PC-3 (cell line): ENCODE data around the gene CCDC71L. TPM values are rescaled to one million over a fixed set of nuclear protein-coding genes. Genes with fewer than 3 reads are reported as not detected.
A peak's percentile ranks its signal among the peaks of the same experiment; 100 is the strongest.

Experiments used
- ATAC-seq: fragments of 200-7000 bp; cut with Tn5 transposase; 2 replicates; pipeline ENCODE4 v1.9.1; 2020; ENCODE audit warnings: mild to moderate bottlenecking, moderate library complexity
- BruUV-seq: library from RNA; stranded (reverse); fragments of 400-500 nt; replicated peaks from 2 replicates; lab custom pipeline; 2021; lab: Mats Ljungman, UMichigan
- CTCF ChIA-PET: fragments of 300-600 bp; sonication (Branson Sonifier 250); formaldehyde crosslinking; loops from one replicate; lab custom pipeline; 2022; ENCODE audit warnings: antibody characterized with exemption; lab: Charles Lee
- POLR2A ChIA-PET: fragments of 300-600 bp; sonication (Branson Sonifier 250); formaldehyde crosslinking; loops from one replicate; lab custom pipeline; 2022; ENCODE audit warnings: antibody characterized with exemption; ENCODE audit not compliant: unreplicated experiment; lab: Charles Lee
- DNase-seq: peaks from one replicate; pipeline ENCODE4 v3.0.0-alpha.2; 2015
- H2AFZ ChIP-seq: fragments of 300-600 bp; sonication (generic); 2 replicates; pipeline ENCODE4 v1.6.0; 2016; ENCODE audit warnings: antibody characterized with exemption, low read length
- H3F3A ChIP-seq: fragments of 300-600 bp; sonication (generic); one replicate; pipeline ENCODE4 v1.6.0; 2017; ENCODE audit warnings: antibody characterized with exemption, low read length, control low read depth, mild to moderate bottlenecking; ENCODE audit not compliant: unreplicated experiment
- H3K27ac ChIP-seq: fragments of 300-600 bp; sonication (generic); 2 replicates; pipeline ENCODE4 v1.5.1; 2016; ENCODE audit warnings: mild to moderate bottlenecking, low read length
- H3K27me3 ChIP-seq: fragments of 300-600 bp; sonication (generic); 2 replicates; pipeline ENCODE4 v1.6.1; 2016; ENCODE audit warnings: low read length, mixed read lengths
- H3K36me3 ChIP-seq: fragments of 300-600 bp; sonication (generic); 2 replicates; pipeline ENCODE4 v1.6.1; 2016; ENCODE audit warnings: low read depth, mixed run types, low read length, mixed read lengths
- H3K4me1 ChIP-seq: fragments of 300-600 bp; sonication (generic); 2 replicates; pipeline ENCODE4 v1.5.1; 2016; ENCODE audit warnings: low read length; ENCODE audit not compliant: insufficient read depth
- H3K4me2 ChIP-seq: fragments of 300-600 bp; sonication (generic); 2 replicates; pipeline ENCODE4 v1.6.0; 2016; ENCODE audit warnings: low read length
- H3K4me3 ChIP-seq: fragments of 300-600 bp; sonication (generic); 2 replicates; pipeline ENCODE4 v1.5.1; 2016; ENCODE audit warnings: mild to moderate bottlenecking, low read length, mixed read lengths
- H3K79me2 ChIP-seq: fragments of 300-600 bp; sonication (generic); 2 replicates; pipeline ENCODE4 v1.6.1; 2017; ENCODE audit warnings: low read length, mixed read lengths
- H3K9ac ChIP-seq: fragments of 300-600 bp; sonication (generic); 2 replicates; pipeline ENCODE4 v1.6.0; 2016; ENCODE audit warnings: mild to moderate bottlenecking, low read length
- H3K9me2 ChIP-seq: fragments of 300-600 bp; sonication (generic); replicated peaks from 2 replicates; pipeline ENCODE4 v1.6.1; 2016; ENCODE audit warnings: mixed run types, low read length, mixed read lengths
- H3K9me3 ChIP-seq: fragments of 300-600 bp; sonication (generic); 2 replicates; pipeline ENCODE4 v1.6.1; 2016; ENCODE audit warnings: low read length, mixed read lengths
- H4K20me1 ChIP-seq: fragments of 300-600 bp; sonication (generic); 2 replicates; pipeline ENCODE4 v1.6.1; 2016; ENCODE audit warnings: low read length, mixed read lengths
- CTCF ChIP-seq: fragments of 300-600 bp; sonication (generic); conservative IDR thresholded peaks from 2 replicates; pipeline ENCODE4 v1.5.1; 2017; ENCODE audit warnings: antibody characterized with exemption, low read depth, mild to moderate bottlenecking, low read length
- EZH2 ChIP-seq: fragments of 300-600 bp; sonication (generic); IDR thresholded peaks from one replicate; pipeline ENCODE4 v1.6.1; 2017; ENCODE audit warnings: antibody characterized with exemption, mild to moderate bottlenecking, low read length; ENCODE audit not compliant: unreplicated experiment
- EZH2phosphoT487 ChIP-seq: fragments of 300-600 bp; sonication (generic); IDR thresholded peaks from 2 replicates; pipeline ENCODE4 v1.6.1; 2018; ENCODE audit warnings: mild to moderate bottlenecking, antibody characterized with exemption, low read length, borderline replicate concordance
- intact Hi-C: fragments of 100-400 bp; cut with micrococcal nuclease; formaldehyde crosslinking; loops from 2 replicates; pipeline ENCODE4 v1.9.0; 2023
- total RNA-seq: library from RNA; depleted of rRNA; stranded (reverse); fragments of >200 nt; gene quantifications from 2 replicates; pipeline ENCODE4 v1.2.3, GENCODE V29; 2014

The CCDC71L gene
- total RNA-seq, 1 experiment from 2014 or later: 28.6 TPM

- CTCF ChIA-PET: no interaction called here
- DNase-seq (no peak), ATAC-seq (no peak)
- POLR2A ChIA-PET: no interaction called here
- TF ChIP-seq CTCF: no peak
- no peak for TF ChIP-seq EZH2phosphoT487
- TF ChIP-seq EZH2: no peak
- Histone ChIP-seq H3K36me3 (no peaks in the 10 kb centered on the region), H3K79me2 (no peaks in the 10 kb centered on the region), H3K9ac (no peak overlapping the region), H3K4me2 (no peak overlapping the region), H4K20me1 (no peaks in the 10 kb centered on the region), H3F3A (no peaks in the 10 kb centered on the region), H3K27me3 (no peaks in the 10 kb centered on the region), H3K9me2 (no peaks in the 10 kb centered on the region), H3K4me3 (no peak overlapping the region), H3K4me1 (peaks cover 30% of the 10 kb centered on the region), H3K9me3 (no peaks in the 10 kb centered on the region), H2AFZ (no peak overlapping the region), H3K27ac (no peak overlapping the region)
- intact Hi-C loops: no loop called here
- no TSS peak for BruUV-seq
Observed at GRCh38 chr7:106613279-106613678, 47.7 kb downstream of the CCDC71L start.

- Histone ChIP-seq H4K20me1 (no peaks in the 10 kb centered on the region), H3K9me2 (no peaks in the 10 kb centered on the region), H3K4me2 (no peak overlapping the region), H3K36me3 (no peaks in the 10 kb centered on the region), H3K79me2 (no peaks in the 10 kb centered on the region), H2AFZ (no peak overlapping the region), H3K9me3 (no peaks in the 10 kb centered on the region), H3K4me3 (no peak overlapping the region), H3F3A (no peaks in the 10 kb centered on the region), H3K27me3 (no peaks in the 10 kb centered on the region), H3K9ac (no peak overlapping the region), H3K27ac (no peak overlapping the region), H3K4me1 (peaks cover 29% of the 10 kb centered on the region)
- ChIA-PET POLR2A (no interaction called here), CTCF (no interaction called here)
- no peak for DNase-seq
- no peak for TF ChIP-seq EZH2
- no peak for TF ChIP-seq CTCF
- TF ChIP-seq EZH2phosphoT487: no peak
- BruUV-seq: no TSS peak
- intact Hi-C loops: no loop called here
- ATAC-seq: no peak
Observed at GRCh38 chr7:106612432-106612831, 48.5 kb downstream of the CCDC71L start.

- Histone ChIP-seq H3K4me3 (no peak overlapping the region), H3K27ac (peak overlapping the region; percentile 5; the same call in 1 of the 2 replicates), H4K20me1 (no peaks in the 10 kb centered on the region), H3K36me3 (no peaks in the 10 kb centered on the region), H3K4me1 (peaks cover 29% of the 10 kb centered on the region), H3K9me3 (no peaks in the 10 kb centered on the region), H3K9me2 (no peaks in the 10 kb centered on the region), H3K9ac (no peak overlapping the region), H3K79me2 (no peaks in the 10 kb centered on the region), H2AFZ (no peak overlapping the region), H3F3A (no peaks in the 10 kb centered on the region), H3K27me3 (no peaks in the 10 kb centered on the region), H3K4me2 (no peak overlapping the region)
- ChIA-PET CTCF (no interaction called here), POLR2A (no interaction called here)
- BruUV-seq: no TSS peak
- ATAC-seq (peak; percentile 89), DNase-seq (peak; percentile 57)
- no peak for TF ChIP-seq EZH2
- TF ChIP-seq EZH2phosphoT487: no peak
- TF ChIP-seq CTCF: no peak
- intact Hi-C loops: no loop called here
Observed at GRCh38 chr7:106611911-106612310, 49.0 kb downstream of the CCDC71L start.
